ENCODE results near the gene FAM184A. TPM values are rescaled to one million over a fixed set of nuclear protein-coding genes. Genes with fewer than 3 reads are reported as not detected.

The FAM184A gene
- total and polyA plus RNA-seq, 2 donors (not counting 3 experiments of a cell fraction or from before 2014, with no cell fraction given) = 0.04 to 0.84 TPM

DNA sequence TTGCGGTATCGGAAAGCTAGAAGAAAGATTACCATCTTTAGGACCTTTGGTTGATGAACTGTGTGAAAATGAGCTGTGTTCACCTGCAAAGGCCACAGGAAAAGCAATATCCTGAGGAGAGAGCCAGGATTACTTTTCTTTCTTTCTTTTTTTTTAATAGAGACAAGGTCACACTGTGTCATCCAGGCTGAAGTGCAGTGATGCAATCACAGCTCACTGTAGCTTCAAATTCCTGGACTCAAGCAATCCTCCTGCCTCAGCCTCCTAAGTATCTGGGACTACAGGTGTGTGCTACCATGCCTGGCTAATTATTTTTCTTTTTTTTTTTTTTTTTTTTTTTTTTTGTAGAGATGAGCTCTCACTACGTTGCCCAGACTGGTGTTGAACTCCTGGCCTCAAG is 17.2 kb downstream of the FAM184A start:
- no peak for TF ChIP-seq FOS (IDR thresholded peaks at IDR 0.05; ENCODE audit: borderline replicate concordance, insufficient read depth, low read length)
- no peak for TF ChIP-seq POLR2A (IDR thresholded peaks at IDR 0.05; ENCODE audit: low read depth, low read length)
- no peak for TF ChIP-seq EZH2 (IDR thresholded peaks at IDR 0.05; ENCODE audit: borderline replicate concordance, low read depth, low read length, severe bottlenecking)
- TF ChIP-seq, protein P1, sequence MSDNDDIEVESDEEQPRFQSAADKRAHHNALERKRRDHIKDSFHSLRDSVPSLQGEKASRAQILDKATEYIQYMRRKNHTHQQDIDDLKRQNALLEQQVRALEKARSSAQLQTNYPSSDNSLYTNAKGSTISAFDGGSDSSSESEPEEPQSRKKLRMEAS (IDR thresholded peaks at IDR 0.05; ENCODE audit: insufficient read depth, insufficient read length) = no peak
- TF ChIP-seq POLR2AphosphoS5 (IDR thresholded peaks at IDR 0.05; ENCODE audit: insufficient read depth, low read depth, low read length) = no peak
- no peak for TF ChIP-seq JUN (IDR thresholded peaks at IDR 0.05; ENCODE audit: borderline replicate concordance, insufficient read depth, insufficient read length, low read depth)
- TF ChIP-seq CTCF (IDR thresholded peaks at IDR 0.05; ENCODE audit: extremely low read depth in 1 of 2, insufficient read depth in 1 of 2, low read depth in 1 of 2, low read length in 2 of 2) = no peak
- no peak for TF ChIP-seq GATA2 (IDR thresholded peaks at IDR 0.05; ENCODE audit: insufficient read depth, insufficient read length, low read depth, low read length)
- TF ChIP-seq MYC (IDR thresholded peaks at IDR 0.05; ENCODE audit: low read depth, low read length) = no peak
- Histone ChIP-seq H3K9ac (replicated peaks; ENCODE audit: extremely low read depth, insufficient read depth, low read length) (no peak overlapping the region), H3K4me3 (replicated peaks in 1 of 3; ENCODE audit: insufficient read depth in 1 of 3, low read depth in 1 of 3, low read length in 3 of 3) (no peak overlapping the region), H4K20me1 (replicated peaks; ENCODE audit: control insufficient read depth, extremely low read depth, insufficient read depth, low read length) (no peaks in the 10 kb centered on the region), H3K36me3 (ENCODE audit: control insufficient read depth in 2 of 2, extremely low read depth in 1 of 2, insufficient read depth in 2 of 2, low read length in 2 of 2) (no peaks in the 10 kb centered on the region), H3K9me3 (replicated peaks; ENCODE audit: control insufficient read depth, insufficient read depth, low read length) (no peaks in the 10 kb centered on the region), H2AFZ (ENCODE audit: low read depth, low read length) (no peak overlapping the region), H3K4me1 (ENCODE audit: control insufficient read depth, extremely low read depth, insufficient read depth, low read length) (no peaks in the 10 kb centered on the region), H3K79me2 (ENCODE audit: control insufficient read depth, insufficient read depth, low read length) (no peaks in the 10 kb centered on the region), H3K27me3 (ENCODE audit: control insufficient read depth in 2 of 2, insufficient read depth in 2 of 2, low read length in 2 of 2) (peaks cover 0 to 2% of the 10 kb centered on the region in 2 experiments), H3K27ac (ENCODE audit: insufficient read depth, low read depth, low read length) (no peak overlapping the region), H3K4me2 (ENCODE audit: insufficient read depth, low read length) (no peak overlapping the region), H3K9me1 (replicated peaks; ENCODE audit: control insufficient read depth, extremely low read depth, insufficient read depth, low read length) (no peaks in the 10 kb centered on the region)
- dilution Hi-C loops (cut with MboI; ENCODE audit: extremely low pct_ligation_motif_present, low sequenced_read_pairs) (no loop called here), intact Hi-C loops (cut with micrococcal nuclease) (no loop called here)
- no TSS peak for BruUV-seq (replicated peaks)
- no peak for DNase-seq (ENCODE audit: low read depth, low spot score)
- no peak for FAIRE-seq
- ChIA-PET POLR2A (no interaction called here), CTCF (interaction anchor here (0.7 to 1.1 kb wide), 3 partner anchors 11 to 49 kb away, joined by 3 to 4 read pairs (median 4); no protein-coding TSS in a partner anchor)

Data from endothelial cell of umbilical vein (primary cell).